Hepatocyte (in vitro differentiated cells): Measurements from ENCODE around the gene FMO5. TPM values are rescaled to one million over a fixed set of nuclear protein-coding genes. Genes with fewer than 3 reads are reported as not detected.

Source experiments
- DNase-seq: peaks from one replicate; pipeline ENCODE4 v3.0.0-alpha.2; 2016; ENCODE audit warnings: low spot score
- H2AFZ ChIP-seq: fragments of 200-600 bp; sonication (generic); 2 replicates; pipeline ENCODE4 v1.6.0; 2016; ENCODE audit warnings: antibody characterized with exemption, mild to moderate bottlenecking
- H3K27ac ChIP-seq: fragments of 200-600 bp; sonication (generic); 2 replicates; pipeline ENCODE4 v1.5.1; 2016; ENCODE audit warnings: mild to moderate bottlenecking
- H3K27me3 ChIP-seq: fragments of 200-600 bp; sonication (generic); 2 replicates; pipeline ENCODE4 v1.6.1; 2016
- H3K36me3 ChIP-seq: fragments of 200-600 bp; sonication (generic); replicated peaks from 2 replicates; pipeline ENCODE4 v1.5.1; 2016; ENCODE audit warnings: low read depth; ENCODE audit not compliant: insufficient read depth
- H3K4me1 ChIP-seq: fragments of 200-600 bp; sonication (generic); 2 replicates; pipeline ENCODE4 v1.5.1; 2016; ENCODE audit warnings: mild to moderate bottlenecking, moderate library complexity; ENCODE audit not compliant: insufficient read depth
- H3K4me2 ChIP-seq: fragments of 200-600 bp; sonication (generic); 2 replicates; pipeline ENCODE4 v1.6.0; 2016
- H3K4me3 ChIP-seq: fragments of 200-600 bp; sonication (generic); 2 replicates; pipeline ENCODE4 v1.5.1; 2016; ENCODE audit warnings: mild to moderate bottlenecking
- H3K79me2 ChIP-seq: fragments of 200-600 bp; sonication (generic); 2 replicates; pipeline ENCODE4 v1.6.0; 2017; ENCODE audit warnings: mild to moderate bottlenecking
- H3K9me2 ChIP-seq: fragments of 200-600 bp; sonication (generic); replicated peaks from 2 replicates; pipeline ENCODE4 v1.6.0; 2017; ENCODE audit warnings: mild to moderate bottlenecking; ENCODE audit not compliant: insufficient read depth
- H3K9me3 ChIP-seq: fragments of 200-600 bp; sonication (generic); 2 replicates; pipeline ENCODE4 v1.5.1; 2016; ENCODE audit warnings: low read depth, mild to moderate bottlenecking
- H4K20me1 ChIP-seq: fragments of 200-600 bp; sonication (generic); 2 replicates; pipeline ENCODE4 v1.6.0; 2016; ENCODE audit warnings: mild to moderate bottlenecking; ENCODE audit not compliant: insufficient read depth, poor library complexity, severe bottlenecking
- EZH2 ChIP-seq: fragments of 200-600 bp; sonication (generic); IDR thresholded peaks from 2 replicates; pipeline ENCODE4 v1.6.1; 2016; ENCODE audit warnings: antibody characterized with exemption, mild to moderate bottlenecking, borderline replicate concordance
- EZH2phosphoT487 ChIP-seq: fragments of 200-600 bp; sonication (generic); IDR thresholded peaks from one replicate; pipeline ENCODE4 v1.6.1; 2018; ENCODE audit warnings: antibody characterized with exemption, mild to moderate bottlenecking, low read depth, moderate library complexity; ENCODE audit not compliant: unreplicated experiment, severe bottlenecking
- WGBS: methylation state at CpG from one replicate; pipeline ENCODE4 v1.1.6; 2016; ENCODE audit warnings: low lambda C conversion rate; ENCODE audit errors: missing lambda C conversion rate; 5-methylcytosine and 5-hydroxymethylcytosine counted together
- polyA plus RNA-seq: library from polyadenylated mRNA; unstranded; fragments of >200 nt; fragmentation: Nextera tagmentation; extraction: Ambion mirVana; gene quantifications from 2 replicates; pipeline ENCODE4 v1.2.1, GENCODE V29; 2016
- total RNA-seq: library from RNA; depleted of rRNA; stranded (reverse); fragments of >200 nt; gene quantifications from 2 replicates; pipeline ENCODE4 v1.2.3, GENCODE V29; 2014
- TF ChIP-seq, protein P1 (sequence below): fragments of 200-600 bp; sonication (generic); IDR thresholded peaks from 2 replicates; pipeline ENCODE4 v1.5.1; 2016; ENCODE audit warnings: antibody characterized with exemption, mild to moderate bottlenecking; ENCODE audit not compliant: poor library complexity

FMO5 gene
- total and polyA plus RNA-seq, 2 experiments from 2014 or later: 44.6 to 48.6 TPM

DNA sequence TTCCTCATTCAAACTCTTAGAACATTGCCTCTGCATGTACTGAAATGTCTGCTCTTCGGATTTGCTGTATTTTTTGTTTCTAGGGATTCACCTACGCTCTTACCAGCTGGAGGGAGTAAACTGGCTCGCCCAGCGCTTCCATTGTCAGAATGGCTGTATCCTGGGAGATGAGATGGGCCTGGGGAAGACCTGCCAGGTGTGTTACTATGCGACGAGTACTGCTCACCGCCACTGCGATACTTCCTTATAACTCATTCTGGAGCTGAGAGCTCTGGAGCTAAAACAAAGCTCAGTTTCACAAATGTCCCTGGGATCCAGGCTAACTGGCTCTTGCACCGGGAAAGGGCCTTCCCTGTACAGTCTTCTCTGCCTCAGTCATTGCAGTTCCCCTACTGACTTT is 27.4 kb upstream of the FMO5 start:
- H4K20me1 ChIP-seq: no peaks in the 10 kb centered on the region

DNA sequence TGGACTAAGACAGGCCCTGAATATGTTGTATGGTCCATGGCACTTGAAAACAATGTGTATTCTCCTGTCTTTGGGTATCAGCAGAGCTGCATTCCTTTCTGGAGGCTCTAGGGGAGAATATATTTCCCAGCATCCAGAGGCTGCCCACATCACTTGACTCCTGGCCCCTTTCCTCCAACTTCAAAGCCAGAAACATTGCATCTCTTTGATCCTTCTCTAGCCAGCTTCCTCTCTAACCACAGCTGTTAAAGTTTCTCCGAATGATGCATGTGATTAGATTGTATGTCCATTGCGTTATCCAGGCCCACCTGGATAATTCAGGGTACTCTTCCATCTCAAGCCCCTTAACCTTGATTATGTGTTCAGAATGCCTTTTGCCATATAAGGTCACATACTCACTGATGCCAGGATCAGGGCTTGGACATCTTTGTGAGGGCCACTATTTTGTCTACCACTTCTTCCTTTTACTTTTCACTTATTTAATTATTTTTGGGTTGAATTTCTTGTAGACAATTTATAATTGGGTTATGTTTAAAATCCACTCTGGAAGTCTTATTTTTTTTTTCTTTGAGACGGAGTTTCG is 22.6 kb upstream of the FMO5 start:
- H3K4me3 ChIP-seq: no peak overlapping the region
- H3K79me2 ChIP-seq: peaks cover 96% of the 10 kb centered on the region
- H3K27me3 ChIP-seq: no peaks in the 10 kb centered on the region
- H2AFZ ChIP-seq: no peak overlapping the region
- H3K4me2 ChIP-seq: no peak overlapping the region
- H4K20me1 ChIP-seq: peaks cover 5% of the 10 kb centered on the region
- no peaks in the 10 kb centered on the region for H3K36me3 ChIP-seq
- no peak overlapping the region for H3K27ac ChIP-seq
- peaks cover 6% of the 10 kb centered on the region for H3K4me1 ChIP-seq
- H3K9me2 ChIP-seq: no peaks in the 10 kb centered on the region
- WGBS: 92% methylated on average over 4 of the region's 4 CpGs
- DNase-seq: no peak
- TF ChIP-seq EZH2 (no peak), EZH2phosphoT487 (no peak)
- TF ChIP-seq, protein P1, sequence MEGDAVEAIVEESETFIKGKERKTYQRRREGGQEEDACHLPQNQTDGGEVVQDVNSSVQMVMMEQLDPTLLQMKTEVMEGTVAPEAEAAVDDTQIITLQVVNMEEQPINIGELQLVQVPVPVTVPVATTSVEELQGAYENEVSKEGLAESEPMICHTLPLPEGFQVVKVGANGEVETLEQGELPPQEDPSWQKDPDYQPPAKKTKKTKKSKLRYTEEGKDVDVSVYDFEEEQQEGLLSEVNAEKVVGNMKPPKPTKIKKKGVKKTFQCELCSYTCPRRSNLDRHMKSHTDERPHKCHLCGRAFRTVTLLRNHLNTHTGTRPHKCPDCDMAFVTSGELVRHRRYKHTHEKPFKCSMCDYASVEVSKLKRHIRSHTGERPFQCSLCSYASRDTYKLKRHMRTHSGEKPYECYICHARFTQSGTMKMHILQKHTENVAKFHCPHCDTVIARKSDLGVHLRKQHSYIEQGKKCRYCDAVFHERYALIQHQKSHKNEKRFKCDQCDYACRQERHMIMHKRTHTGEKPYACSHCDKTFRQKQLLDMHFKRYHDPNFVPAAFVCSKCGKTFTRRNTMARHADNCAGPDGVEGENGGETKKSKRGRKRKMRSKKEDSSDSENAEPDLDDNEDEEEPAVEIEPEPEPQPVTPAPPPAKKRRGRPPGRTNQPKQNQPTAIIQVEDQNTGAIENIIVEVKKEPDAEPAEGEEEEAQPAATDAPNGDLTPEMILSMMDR: no peak
- H3K9me3 ChIP-seq: no peaks in the 10 kb centered on the region

More for the DNA sequence above, 27.4 kb upstream of the FMO5 start:
- Histone ChIP-seq H3K36me3 (no peaks in the 10 kb centered on the region), H3K4me1 (no peaks in the 10 kb centered on the region), H3K27me3 (no peaks in the 10 kb centered on the region), H3K9me2 (no peaks in the 10 kb centered on the region), H3K79me2 (peaks cover 94% of the 10 kb centered on the region), H3K27ac (no peak overlapping the region), H3K4me3 (no peak overlapping the region), H3K9me3 (no peaks in the 10 kb centered on the region), H2AFZ (no peak overlapping the region), H3K4me2 (no peak overlapping the region)
- TF ChIP-seq EZH2phosphoT487 (no peak), EZH2 (no peak)
- TF ChIP-seq, protein P1: no peak
- DNase-seq: no peak
- WGBS: 97% methylated on average over 9 of the region's 9 CpGs

DNA sequence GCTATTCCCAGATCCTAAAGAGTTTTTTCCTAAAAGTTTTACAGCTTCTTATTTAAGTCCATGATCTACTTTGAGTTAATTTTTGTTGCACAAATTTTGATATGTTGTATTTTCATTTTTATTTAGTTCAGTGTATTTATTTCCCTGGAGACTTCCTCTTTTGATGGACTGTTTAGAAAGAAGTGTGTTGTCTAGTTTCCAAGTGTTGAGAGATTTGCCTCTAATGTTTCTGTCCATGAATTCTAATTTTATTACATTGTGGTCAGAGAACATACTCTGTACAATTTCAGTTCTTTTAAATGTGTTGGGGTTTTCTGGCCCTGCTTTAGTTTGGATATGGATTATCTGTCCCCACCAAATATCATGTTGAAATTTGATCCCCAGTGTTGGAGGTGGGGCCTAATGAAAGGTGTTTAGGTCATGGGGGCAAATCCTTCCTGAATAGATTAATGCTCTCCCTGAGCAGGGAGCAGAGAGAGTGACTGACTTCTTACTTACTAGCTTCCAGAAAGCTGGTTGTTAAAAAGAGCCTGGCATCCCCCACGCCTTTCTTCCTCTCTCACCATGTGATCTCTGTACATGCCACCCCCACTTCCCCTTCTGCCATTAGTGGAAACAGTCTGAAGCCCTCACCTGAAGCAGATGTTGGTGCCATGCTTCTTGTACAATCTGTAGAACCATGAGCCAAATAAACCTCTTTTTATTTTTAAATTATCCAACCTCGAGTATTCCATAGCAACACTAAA is 21.9 kb upstream of the FMO5 start:
- Histone ChIP-seq H3K4me1 (peaks cover 8% of the 10 kb centered on the region), H4K20me1 (peaks cover 5% of the 10 kb centered on the region), H3K27me3 (no peaks in the 10 kb centered on the region), H3K27ac (no peak overlapping the region), H3K4me2 (no peak overlapping the region), H2AFZ (no peak overlapping the region), H3K4me3 (no peak overlapping the region), H3K36me3 (no peaks in the 10 kb centered on the region), H3K79me2 (peaks cover 89% of the 10 kb centered on the region), H3K9me3 (no peaks in the 10 kb centered on the region), H3K9me2 (no peaks in the 10 kb centered on the region)
- WGBS: 68% methylated on average over 2 of the region's 2 CpGs
- TF ChIP-seq EZH2 (no peak), EZH2phosphoT487 (no peak)
- TF ChIP-seq, protein P1: no peak
- no peak for DNase-seq
